ENCODE measurements around the gene BTG4. TPM values are rescaled to one million over a fixed set of nuclear protein-coding genes. Genes with fewer than 3 reads are reported as not detected.

Gene BTG4
- total and polyA plus RNA-seq, 2 donors (not counting 3 experiments of a cell fraction or from before 2014, with no cell fraction given), result not detected

GRCh38 chr11:111461460-111462235 lies 50.5 kb downstream of the BTG4 start:
- BruUV-seq (replicated peaks), result no TSS peak
- H2AFZ ChIP-seq (ENCODE audit: low read depth, low read length), result no peak overlapping the region
- dilution Hi-C loops (cut with MboI; ENCODE audit: extremely low pct_ligation_motif_present, low sequenced_read_pairs) (no loop called here), intact Hi-C loops (cut with micrococcal nuclease) (no loop called here)
- H3K27ac ChIP-seq (ENCODE audit: insufficient read depth, low read depth, low read length), result no peak overlapping the region
- CTCF ChIA-PET, result interaction anchor here (0.7 kb wide), 1 partner anchor 21 kb away, joined by 3 read pairs; no protein-coding TSS in a partner anchor
- DNase-seq (ENCODE audit: low read depth, low spot score), result no peak
- FAIRE-seq, result no peak
- no peak overlapping the region for H3K9ac ChIP-seq (replicated peaks; ENCODE audit: extremely low read depth, insufficient read depth, low read length)
- H3K4me1 ChIP-seq (ENCODE audit: control insufficient read depth, extremely low read depth, insufficient read depth, low read length), result no peaks in the 10 kb centered on the region
- no peak for TF ChIP-seq JUN (IDR thresholded peaks at IDR 0.05; ENCODE audit: borderline replicate concordance, insufficient read depth, insufficient read length, low read depth)
- no peak for TF ChIP-seq CTCF (IDR thresholded peaks at IDR 0.05; ENCODE audit: extremely low read depth in 1 of 2, insufficient read depth in 1 of 2, low read depth in 1 of 2, low read length in 2 of 2)
- TF ChIP-seq GATA2 (IDR thresholded peaks at IDR 0.05; ENCODE audit: insufficient read depth, insufficient read length, low read depth, low read length), result no peak
- no peaks in the 10 kb centered on the region for H3K36me3 ChIP-seq (ENCODE audit: control insufficient read depth in 2 of 2, extremely low read depth in 1 of 2, insufficient read depth in 2 of 2, low read length in 2 of 2)
- H3K9me1 ChIP-seq (replicated peaks; ENCODE audit: control insufficient read depth, extremely low read depth, insufficient read depth, low read length), result no peaks in the 10 kb centered on the region
- H3K4me3 ChIP-seq (replicated peaks in 1 of 3; ENCODE audit: insufficient read depth in 1 of 3, low read depth in 1 of 3, low read length in 3 of 3), result no peak overlapping the region
- POLR2A ChIA-PET, result no interaction called here
- H3K79me2 ChIP-seq (ENCODE audit: control insufficient read depth, insufficient read depth, low read length), result no peaks in the 10 kb centered on the region
- H3K4me2 ChIP-seq (ENCODE audit: insufficient read depth, low read length), result no peak overlapping the region
- H3K9me3 ChIP-seq (replicated peaks; ENCODE audit: control insufficient read depth, insufficient read depth, low read length), result no peaks in the 10 kb centered on the region
- H3K27me3 ChIP-seq (ENCODE audit: control insufficient read depth in 2 of 2, insufficient read depth in 2 of 2, low read length in 2 of 2), result no peaks in the 10 kb centered on the region
- no peaks in the 10 kb centered on the region for H4K20me1 ChIP-seq (replicated peaks; ENCODE audit: control insufficient read depth, extremely low read depth, insufficient read depth, low read length)

- intact Hi-C loops (cut with micrococcal nuclease), result no loop called here
- CTCF ChIA-PET, result interaction anchor here (0.7 to 2.4 kb wide), 3 partner anchors 14 to 198 kb away, joined by 3 to 13 read pairs (median 3); no protein-coding TSS in a partner anchor
- DNase-seq (ENCODE audit: low read depth, low spot score) (no peak), FAIRE-seq (no peak)
- Histone ChIP-seq H3K79me2 (ENCODE audit: control insufficient read depth, insufficient read depth, low read length) (no peaks in the 10 kb centered on the region), H3K4me3 (replicated peaks in 1 of 3; ENCODE audit: insufficient read depth in 1 of 3, low read depth in 1 of 3, low read length in 3 of 3) (no peak overlapping the region), H3K9me1 (replicated peaks; ENCODE audit: control insufficient read depth, extremely low read depth, insufficient read depth, low read length) (no peaks in the 10 kb centered on the region), H3K9ac (replicated peaks; ENCODE audit: extremely low read depth, insufficient read depth, low read length) (no peak overlapping the region), H3K4me1 (ENCODE audit: control insufficient read depth, extremely low read depth, insufficient read depth, low read length) (no peaks in the 10 kb centered on the region), H4K20me1 (replicated peaks; ENCODE audit: control insufficient read depth, extremely low read depth, insufficient read depth, low read length) (no peaks in the 10 kb centered on the region), H3K9me3 (replicated peaks; ENCODE audit: control insufficient read depth, insufficient read depth, low read length) (no peaks in the 10 kb centered on the region), H3K4me2 (ENCODE audit: insufficient read depth, low read length) (no peak overlapping the region), H2AFZ (ENCODE audit: low read depth, low read length) (no peak overlapping the region), H3K27ac (ENCODE audit: insufficient read depth, low read depth, low read length) (no peak overlapping the region), H3K36me3 (ENCODE audit: control insufficient read depth in 2 of 2, extremely low read depth in 1 of 2, insufficient read depth in 2 of 2, low read length in 2 of 2) (no peaks in the 10 kb centered on the region), H3K27me3 (ENCODE audit: control insufficient read depth in 2 of 2, insufficient read depth in 2 of 2, low read length in 2 of 2) (no peaks in the 10 kb centered on the region)
- POLR2A ChIA-PET, result no interaction called here
- dilution Hi-C loops (cut with MboI; ENCODE audit: extremely low pct_ligation_motif_present, low sequenced_read_pairs), result no loop called here
- TF ChIP-seq POLR2AphosphoS5 (IDR thresholded peaks at IDR 0.05; ENCODE audit: insufficient read depth, low read depth, low read length) (no peak), JUN (IDR thresholded peaks at IDR 0.05; ENCODE audit: borderline replicate concordance, insufficient read depth, insufficient read length, low read depth) (no peak)
- no TSS peak for BruUV-seq (replicated peaks)
These were observed 51.3 kb downstream of the BTG4 start for GRCh38 chr11:111460856-111461255.
